Cortex of kidney (tissue), 1 donor: ENCODE data around the gene KCNQ1OT1.

ENCODE experiments used
- DNase-seq: peaks from one replicate; lab custom pipeline; 2025; lab: John Stamatoyannopoulos, UW

Gene KCNQ1OT1

GRCh38 chr11:2737226-2737590 is 37.4 kb upstream of the KCNQ1OT1 start:
- DNase-seq, result no peak

- DNase-seq, result no peak
Observed at GRCh38 chr11:2736577-2737225, 36.9 kb upstream of the KCNQ1OT1 start.

GRCh38 chr11:2735053-2735589 is 35.3 kb upstream of the KCNQ1OT1 start:
- DNase-seq, result no peak

GRCh38 chr11:2734181-2735052 is 34.6 kb upstream of the KCNQ1OT1 start:
- DNase-seq, result no peak

- DNase-seq, result no peak
Observed at GRCh38 chr11:2732940-2733628, 33.3 kb upstream of the KCNQ1OT1 start.

GRCh38 chr11:2732261-2732939 is 32.6 kb upstream of the KCNQ1OT1 start:
- no peak for DNase-seq

GRCh38 chr11:2731130-2732125 is 31.6 kb upstream of the KCNQ1OT1 start:
- no peak for DNase-seq

- DNase-seq, result no peak
Observed at GRCh38 chr11:2730272-2731129, 30.7 kb upstream of the KCNQ1OT1 start.

- DNase-seq, result no peak
Observed at GRCh38 chr11:2729841-2730240, 30.0 kb upstream of the KCNQ1OT1 start.

GRCh38 chr11:2728663-2729332 is 29.0 kb upstream of the KCNQ1OT1 start:
- DNase-seq, result no peak

GRCh38 chr11:2728128-2728662 is 28.4 kb upstream of the KCNQ1OT1 start:
- no peak for DNase-seq

- DNase-seq, result no peak
Observed at GRCh38 chr11:2726964-2727363, 27.2 kb upstream of the KCNQ1OT1 start.

GRCh38 chr11:2725368-2726300 is 25.8 kb upstream of the KCNQ1OT1 start:
- no peak for DNase-seq

GRCh38 chr11:2724653-2725367 is 25.0 kb upstream of the KCNQ1OT1 start:
- no peak for DNase-seq

- DNase-seq, result no peak
Observed at GRCh38 chr11:2724104-2724503, 24.3 kb upstream of the KCNQ1OT1 start.

GRCh38 chr11:2722955-2723354 is 23.2 kb upstream of the KCNQ1OT1 start:
- DNase-seq, result no peak
